ENCODE measurements around the gene NOS1AP. TPM values are rescaled to one million over a fixed set of nuclear protein-coding genes. Genes with fewer than 3 reads are reported as not detected.

NOS1AP gene
- total and polyA plus RNA-seq, 9 of the 15 experiments (the other 6 are each of a cell fraction or from before 2014, with no cell fraction given): 0.07 to 1.5 (median 0.22) TPM

DNA sequence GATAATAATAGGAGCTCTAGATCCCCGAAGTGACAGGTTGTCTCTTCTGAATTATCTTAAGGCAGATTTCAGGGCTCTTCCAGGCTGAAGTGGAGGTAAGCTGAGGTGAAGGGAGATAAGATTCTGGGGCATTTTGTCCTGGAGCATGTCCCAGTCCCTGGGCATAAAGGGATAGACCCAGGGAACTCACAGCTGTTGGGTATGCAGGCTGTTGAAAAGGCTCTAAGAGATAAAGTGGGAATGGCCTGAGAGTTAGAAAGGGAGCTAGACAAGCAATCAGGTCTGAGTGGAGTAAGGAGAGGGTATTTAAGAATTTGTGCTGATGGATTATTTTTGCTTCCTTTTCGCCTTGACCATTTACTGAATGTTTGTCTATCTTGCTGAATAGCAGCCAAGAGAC, 123.7 kb downstream of the NOS1AP start:
- Histone ChIP-seq H3K9me3 (replicated peaks; ENCODE audit: control insufficient read depth, insufficient read depth, low read depth, low read length) (no peaks in the 10 kb centered on the region), H3K27ac (ENCODE audit: extremely low read depth, low read depth, low read length) (no peak overlapping the region), H3K4me1 (replicated peaks in 1 of 2; ENCODE audit: control insufficient read depth in 2 of 2, insufficient read depth in 2 of 2, low read length in 2 of 2) (no peaks in the 10 kb centered on the region), H2AFZ (ENCODE audit: low read depth, low read length) (no peak overlapping the region), H3K36me3 (ENCODE audit: control insufficient read depth, insufficient read depth, low read length) (no peaks in the 10 kb centered on the region), H4K20me1 (replicated peaks; ENCODE audit: control insufficient read depth, insufficient read depth, low read length) (no peaks in the 10 kb centered on the region; the same call in 1 of the 2 replicates), H3K27me3 (ENCODE audit: control insufficient read depth in 2 of 2, insufficient read depth in 2 of 2, low read length in 2 of 2) (peaks cover 14 to 24% of the 10 kb centered on the region in 2 experiments), H3K9me1 (ENCODE audit: control insufficient read depth, insufficient read depth, low read length) (no peaks in the 10 kb centered on the region), H3K4me3 (no peak overlapping the region), H3K9ac (ENCODE audit: insufficient read depth in 1 of 2, low read depth in 2 of 2, low read length in 2 of 2) (no peak overlapping the region), H3K79me2 (ENCODE audit: control insufficient read depth, insufficient read depth, low read length) (no peaks in the 10 kb centered on the region), H3K4me2 (ENCODE audit: insufficient read depth, low read length) (no peak overlapping the region)
- FAIRE-seq: no peak
- no peak for TF ChIP-seq TCF7L2 (IDR thresholded peaks at IDR 0.05; ENCODE audit: low read depth, low read length)
- TF ChIP-seq NCOA4 (IDR thresholded peaks at IDR 0.05; ENCODE audit: partially characterized antibody): no peak
- TF ChIP-seq, protein P1, sequence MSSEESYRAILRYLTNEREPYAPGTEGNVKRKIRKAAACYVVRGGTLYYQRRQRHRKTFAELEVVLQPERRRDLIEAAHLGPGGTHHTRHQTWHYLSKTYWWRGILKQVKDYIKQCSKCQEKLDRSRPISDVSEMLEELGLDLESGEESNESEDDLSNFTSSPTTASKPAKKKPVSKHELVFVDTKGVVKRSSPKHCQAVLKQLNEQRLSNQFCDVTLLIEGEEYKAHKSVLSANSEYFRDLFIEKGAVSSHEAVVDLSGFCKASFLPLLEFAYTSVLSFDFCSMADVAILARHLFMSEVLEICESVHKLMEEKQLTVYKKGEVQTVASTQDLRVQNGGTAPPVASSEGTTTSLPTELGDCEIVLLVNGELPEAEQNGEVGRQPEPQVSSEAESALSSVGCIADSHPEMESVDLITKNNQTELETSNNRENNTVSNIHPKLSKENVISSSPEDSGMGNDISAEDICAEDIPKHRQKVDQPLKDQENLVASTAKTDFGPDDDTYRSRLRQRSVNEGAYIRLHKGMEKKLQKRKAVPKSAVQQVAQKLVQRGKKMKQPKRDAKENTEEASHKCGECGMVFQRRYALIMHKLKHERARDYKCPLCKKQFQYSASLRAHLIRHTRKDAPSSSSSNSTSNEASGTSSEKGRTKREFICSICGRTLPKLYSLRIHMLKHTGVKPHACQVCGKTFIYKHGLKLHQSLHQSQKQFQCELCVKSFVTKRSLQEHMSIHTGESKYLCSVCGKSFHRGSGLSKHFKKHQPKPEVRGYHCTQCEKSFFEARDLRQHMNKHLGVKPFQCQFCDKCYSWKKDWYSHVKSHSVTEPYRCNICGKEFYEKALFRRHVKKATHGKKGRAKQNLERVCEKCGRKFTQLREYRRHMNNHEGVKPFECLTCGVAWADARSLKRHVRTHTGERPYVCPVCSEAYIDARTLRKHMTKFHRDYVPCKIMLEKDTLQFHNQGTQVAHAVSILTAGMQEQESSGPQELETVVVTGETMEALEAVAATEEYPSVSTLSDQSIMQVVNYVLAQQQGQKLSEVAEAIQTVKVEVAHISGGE (CRISPR knock-in tag; IDR thresholded peaks at IDR 0.05): no peak
- TF ChIP-seq BHLHE40 (IDR thresholded peaks at IDR 0.05; ENCODE audit: low read length): no peak
- TF ChIP-seq ZNF133 (CRISPR knock-in tag; IDR thresholded peaks at IDR 0.05): no peak
- no peak for TF ChIP-seq ZBTB17 (CRISPR knock-in tag; IDR thresholded peaks at IDR 0.05)
- TF ChIP-seq, protein P2, sequence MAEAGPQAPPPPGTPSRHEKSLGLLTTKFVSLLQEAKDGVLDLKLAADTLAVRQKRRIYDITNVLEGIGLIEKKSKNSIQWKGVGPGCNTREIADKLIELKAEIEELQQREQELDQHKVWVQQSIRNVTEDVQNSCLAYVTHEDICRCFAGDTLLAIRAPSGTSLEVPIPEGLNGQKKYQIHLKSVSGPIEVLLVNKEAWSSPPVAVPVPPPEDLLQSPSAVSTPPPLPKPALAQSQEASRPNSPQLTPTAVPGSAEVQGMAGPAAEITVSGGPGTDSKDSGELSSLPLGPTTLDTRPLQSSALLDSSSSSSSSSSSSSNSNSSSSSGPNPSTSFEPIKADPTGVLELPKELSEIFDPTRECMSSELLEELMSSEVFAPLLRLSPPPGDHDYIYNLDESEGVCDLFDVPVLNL (CRISPR knock-in tag; IDR thresholded peaks at IDR 0.05; ENCODE audit: low read depth): no peak
- TF ChIP-seq KLF1 (tag; IDR thresholded peaks at IDR 0.05): no peak
- TF ChIP-seq, protein P3, sequence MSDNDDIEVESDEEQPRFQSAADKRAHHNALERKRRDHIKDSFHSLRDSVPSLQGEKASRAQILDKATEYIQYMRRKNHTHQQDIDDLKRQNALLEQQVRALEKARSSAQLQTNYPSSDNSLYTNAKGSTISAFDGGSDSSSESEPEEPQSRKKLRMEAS (CRISPR knock-in tag; IDR thresholded peaks at IDR 0.05): no peak
- no peak for TF ChIP-seq HDAC2 (IDR thresholded peaks at IDR 0.05)
- TF ChIP-seq BDP1 (IDR thresholded peaks at IDR 0.05; ENCODE audit: insufficient read depth, insufficient read length): no peak
- intact Hi-C loops (cut with micrococcal nuclease) (no loop called here), in situ Hi-C loops (cut with MboI) (no loop called here)
- DNase-seq (ENCODE audit: extremely low read depth in 1 of 4, low spot score in 3 of 4): no peak
- CTCF ChIA-PET (ENCODE audit: low intra/inter-chr PET ratio): no interaction called here
- POLR2A ChIA-PET: no interaction called here
- no TSS peak for BruUV-seq (replicated peaks)
- 0% methylated on average over 2 of the region's 2 CpGs for WGBS (ENCODE audit: insufficient coverage, low coverage, missing lambda C conversion rate)
- no peak for ATAC-seq
